ENCODE data around the gene DCN.
"Not testable (repeated sequence)": the region's sequence is repeated elsewhere in the genome, so short reads cannot be mapped to it uniquely, and the experiment has no call there.

DCN gene

DNA sequence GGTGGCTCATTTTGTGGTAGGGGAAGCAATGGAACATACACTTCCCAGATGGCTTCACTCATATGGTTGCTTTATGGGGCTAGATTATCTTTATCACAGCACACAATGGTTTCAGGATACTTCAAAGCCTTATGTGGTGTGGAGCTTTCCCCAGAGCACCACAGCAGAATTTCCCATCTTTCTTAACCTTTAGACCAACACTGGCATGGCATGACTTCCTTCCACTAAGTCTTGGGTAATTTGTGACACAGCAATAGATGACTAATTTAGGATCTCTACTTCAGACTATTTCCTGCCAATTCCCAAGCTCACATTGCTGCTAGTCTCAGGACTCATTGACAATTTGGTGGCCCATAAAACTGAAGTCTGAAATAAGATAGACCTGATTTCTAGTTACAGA lies 36.9 kb upstream of the DCN start:
- H3K27ac ChIP-seq: no peak overlapping the region
- TF ChIP-seq, protein P1, sequence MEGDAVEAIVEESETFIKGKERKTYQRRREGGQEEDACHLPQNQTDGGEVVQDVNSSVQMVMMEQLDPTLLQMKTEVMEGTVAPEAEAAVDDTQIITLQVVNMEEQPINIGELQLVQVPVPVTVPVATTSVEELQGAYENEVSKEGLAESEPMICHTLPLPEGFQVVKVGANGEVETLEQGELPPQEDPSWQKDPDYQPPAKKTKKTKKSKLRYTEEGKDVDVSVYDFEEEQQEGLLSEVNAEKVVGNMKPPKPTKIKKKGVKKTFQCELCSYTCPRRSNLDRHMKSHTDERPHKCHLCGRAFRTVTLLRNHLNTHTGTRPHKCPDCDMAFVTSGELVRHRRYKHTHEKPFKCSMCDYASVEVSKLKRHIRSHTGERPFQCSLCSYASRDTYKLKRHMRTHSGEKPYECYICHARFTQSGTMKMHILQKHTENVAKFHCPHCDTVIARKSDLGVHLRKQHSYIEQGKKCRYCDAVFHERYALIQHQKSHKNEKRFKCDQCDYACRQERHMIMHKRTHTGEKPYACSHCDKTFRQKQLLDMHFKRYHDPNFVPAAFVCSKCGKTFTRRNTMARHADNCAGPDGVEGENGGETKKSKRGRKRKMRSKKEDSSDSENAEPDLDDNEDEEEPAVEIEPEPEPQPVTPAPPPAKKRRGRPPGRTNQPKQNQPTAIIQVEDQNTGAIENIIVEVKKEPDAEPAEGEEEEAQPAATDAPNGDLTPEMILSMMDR (conservative IDR thresholded peaks at IDR 0.05): no peak

DNA sequence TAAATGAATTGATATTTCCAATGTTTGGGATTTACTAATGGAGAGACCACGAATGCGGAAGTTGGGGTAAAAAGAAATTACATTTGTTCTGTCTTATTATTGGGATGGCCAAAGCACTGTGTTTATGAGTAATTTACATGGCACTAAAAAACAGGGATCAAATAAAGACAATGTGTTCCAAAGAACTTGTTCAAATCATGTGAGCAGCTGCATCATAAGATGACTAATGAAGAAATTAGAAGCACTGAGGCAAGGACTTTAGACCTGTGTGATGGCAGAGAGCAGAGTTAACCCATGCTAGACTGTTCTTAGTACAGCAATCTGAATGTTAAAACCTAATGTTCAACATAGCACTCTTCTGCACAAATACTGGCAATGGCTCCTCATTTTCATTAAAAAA lies 34.3 kb upstream of the DCN start:
- TF ChIP-seq, protein P1 (conservative IDR thresholded peaks at IDR 0.05): no peak
- H3K27ac ChIP-seq: no peak overlapping the region

DNA sequence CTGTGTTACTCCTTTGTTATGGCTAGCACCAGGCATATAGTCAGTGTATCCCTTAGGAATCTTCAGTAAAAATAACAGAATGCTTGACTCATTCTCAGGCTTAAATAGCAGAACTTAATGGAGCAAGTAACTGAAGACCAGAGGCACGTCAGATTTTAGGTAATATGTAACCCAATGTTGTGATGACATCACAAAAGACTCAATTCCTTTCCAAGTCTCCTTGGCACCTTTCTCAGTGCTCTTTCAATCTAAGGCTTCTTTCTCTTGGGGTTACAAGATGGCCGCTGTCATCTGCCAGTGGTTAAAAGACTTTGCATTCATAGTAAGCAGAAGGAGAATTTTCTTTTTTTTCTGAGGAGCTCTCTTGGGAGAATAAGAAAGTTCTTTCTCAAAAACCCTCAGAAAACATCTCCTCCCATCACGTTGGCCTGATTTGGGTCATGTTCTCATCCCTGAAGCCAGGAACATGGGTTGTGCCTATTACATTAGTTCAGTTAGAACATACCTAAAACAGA lies 33.4 kb upstream of the DCN start:
- no peak overlapping the region for H3K27ac ChIP-seq
- TF ChIP-seq, protein P1 (conservative IDR thresholded peaks at IDR 0.05): no peak

DNA sequence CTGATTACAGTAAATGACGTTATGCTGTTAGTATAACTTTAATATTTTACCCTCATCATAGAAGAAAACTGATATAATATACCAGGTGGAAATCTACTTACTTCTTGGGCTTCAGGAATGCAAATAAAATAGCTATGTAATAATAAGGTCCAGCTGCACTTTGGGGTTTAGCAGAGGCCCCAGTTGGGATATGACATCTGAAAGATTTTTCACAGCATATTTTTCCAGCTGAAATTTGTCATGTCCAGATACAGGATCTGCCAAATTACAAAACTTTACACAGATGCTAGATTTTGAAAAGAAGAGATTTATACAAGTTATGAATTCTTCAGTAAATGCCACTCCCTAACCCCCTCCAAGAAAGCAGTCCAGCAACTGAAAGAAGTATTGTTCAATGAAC lies 29.2 kb upstream of the DCN start:
- TF ChIP-seq, protein P1 (conservative IDR thresholded peaks at IDR 0.05): no peak
- H3K27ac ChIP-seq: no peak overlapping the region

DNA sequence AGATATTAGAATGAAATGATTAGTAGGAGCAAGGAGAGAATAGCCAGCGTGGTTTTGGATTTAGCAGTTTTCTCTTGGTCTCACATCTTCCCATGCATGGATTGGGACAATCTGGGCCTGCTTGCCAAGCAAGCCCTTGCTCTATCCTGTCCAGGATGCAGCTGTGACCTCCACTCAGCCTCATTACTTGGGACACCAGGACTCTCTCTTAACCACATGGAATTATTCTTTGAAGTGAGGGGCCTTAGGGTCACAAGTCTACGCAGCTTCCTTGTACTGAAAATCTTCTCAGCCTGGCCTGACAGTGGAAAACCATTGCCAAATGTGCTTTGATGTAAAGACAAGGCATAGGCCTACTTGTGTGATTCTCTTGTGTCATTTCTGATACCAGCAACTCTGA lies 28.0 kb upstream of the DCN start:
- TF ChIP-seq, protein P1 (conservative IDR thresholded peaks at IDR 0.05): no peak
- H3K27ac ChIP-seq: no peak overlapping the region

DNA sequence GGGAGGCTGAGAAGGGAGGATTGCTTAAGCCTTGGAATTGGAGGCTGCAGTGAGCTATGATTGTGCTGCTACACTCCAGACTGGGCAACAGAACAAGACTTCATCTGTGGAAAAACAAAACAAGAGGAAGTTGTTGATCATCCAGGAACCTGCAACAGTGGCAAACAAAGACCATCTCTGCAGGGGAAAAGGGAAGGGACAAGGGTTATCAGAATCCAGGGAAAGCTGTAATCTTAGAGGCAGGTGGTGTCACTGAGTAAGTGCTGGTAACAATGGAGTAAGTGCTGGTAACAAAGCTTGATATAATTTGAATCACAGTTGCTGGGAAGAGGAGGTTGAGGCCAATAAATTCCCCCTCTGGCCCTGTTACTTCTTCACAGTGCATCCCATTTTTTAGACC lies 27.5 kb upstream of the DCN start:
- no peak overlapping the region for H3K27ac ChIP-seq
- TF ChIP-seq, protein P1 (conservative IDR thresholded peaks at IDR 0.05): no peak

DNA sequence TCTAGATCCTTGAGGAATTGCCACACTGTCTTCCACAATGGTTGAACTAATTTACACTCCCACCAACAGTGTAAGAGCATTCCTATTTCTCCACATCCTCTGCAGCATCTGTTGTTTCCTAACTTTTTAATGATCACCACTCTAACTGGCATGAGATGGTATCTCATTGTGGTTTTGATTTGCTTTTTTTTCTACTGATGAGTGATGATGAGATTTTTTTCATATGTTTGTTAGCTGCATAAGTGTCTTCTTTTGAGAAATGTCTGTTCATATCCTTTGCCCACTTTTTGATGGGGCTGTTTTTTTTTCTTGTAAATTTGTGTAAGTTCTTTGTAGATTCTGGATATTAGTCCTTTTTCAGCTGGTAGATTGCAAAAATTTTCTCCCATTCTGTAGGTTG lies 24.7 kb upstream of the DCN start:
- H3K27ac ChIP-seq: not testable (repeated sequence)

DNA sequence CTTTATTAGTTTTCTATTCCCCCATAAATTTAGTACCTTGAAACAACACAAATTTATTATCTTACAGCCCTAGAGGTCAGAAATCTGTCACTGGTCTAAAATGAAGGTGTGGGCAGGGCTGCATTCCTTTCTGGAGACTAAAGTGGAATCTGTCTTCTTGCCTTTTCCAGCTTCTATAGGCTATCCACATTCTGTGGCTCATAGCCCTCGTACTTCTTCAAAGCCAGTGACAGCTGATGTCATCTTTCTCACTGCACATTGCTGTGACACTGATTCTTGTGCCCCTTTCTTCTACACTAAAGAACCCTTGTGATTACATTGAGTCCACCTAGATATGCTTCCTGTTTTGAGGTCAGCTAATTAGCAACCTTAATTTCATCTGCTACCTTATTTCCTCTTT lies 23.2 kb upstream of the DCN start:
- H3K27ac ChIP-seq: no peak overlapping the region
- TF ChIP-seq, protein P1 (conservative IDR thresholded peaks at IDR 0.05): no peak
